Measurements from ENCODE around the gene MRC1. TPM values are rescaled to one million over a fixed set of nuclear protein-coding genes. Genes with fewer than 3 reads are reported as not detected.

MRC1 gene
- total RNA-seq, 2 donors from 2014 or later, result 0.09 TPM; not detected in 1

- no peaks in the 10 kb centered on the region for H3K4me1 ChIP-seq (ENCODE audit: control insufficient read depth, insufficient read depth, low read length)
- Mint-ChIP-seq H3K36me3 (ENCODE audit: low read depth) (no peaks in the 10 kb centered on the region), H3K27me3 (ENCODE audit: insufficient read depth) (no peaks in the 10 kb centered on the region), H3K27ac (no peak overlapping the region), H3K4me1 (no peaks in the 10 kb centered on the region), H3K9me3 (no peaks in the 10 kb centered on the region), H3K4me3 (no peak overlapping the region)
- no peak for TF ChIP-seq CTCF (conservative IDR thresholded peaks at IDR 0.05)
- H3K36me3 ChIP-seq (ENCODE audit: control insufficient read depth, insufficient read depth, low read length), result no peaks in the 10 kb centered on the region
- H3K9me3 ChIP-seq (ENCODE audit: control insufficient read depth, low read length), result no peaks in the 10 kb centered on the region
- WGBS, 2 experiments (ENCODE audit: insufficient coverage in 1 of 2, insufficient read length in 1 of 2), result 93 to 100% methylated on average over 1 to 2 of the region's 3 CpGs
- H3K27ac ChIP-seq (ENCODE audit: low read depth, low read length), result no peak overlapping the region
- no peak overlapping the region for H3K4me3 ChIP-seq (ENCODE audit: low read length)
- H3K9ac ChIP-seq (ENCODE audit: extremely low read depth, low read length, poor library complexity, severe bottlenecking), result no peak overlapping the region
- DNase-seq, result no peak
- H3K27me3 ChIP-seq (ENCODE audit: control insufficient read depth, insufficient read depth, low read length, poor library complexity, severe bottlenecking), result no peaks in the 10 kb centered on the region
These were observed 47.9 kb downstream of the MRC1 start for GRCh38 chr10:17857040-17857439.

- Histone ChIP-seq H3K9ac (ENCODE audit: extremely low read depth, low read length, poor library complexity, severe bottlenecking) (no peak overlapping the region), H3K9me3 (ENCODE audit: control insufficient read depth, low read length) (no peaks in the 10 kb centered on the region), H3K4me3 (ENCODE audit: low read length) (no peak overlapping the region), H3K27ac (ENCODE audit: low read depth, low read length) (no peak overlapping the region), H3K27me3 (ENCODE audit: control insufficient read depth, insufficient read depth, low read length, poor library complexity, severe bottlenecking) (no peaks in the 10 kb centered on the region), H3K4me1 (ENCODE audit: control insufficient read depth, insufficient read depth, low read length) (no peaks in the 10 kb centered on the region), H3K36me3 (ENCODE audit: control insufficient read depth, insufficient read depth, low read length) (no peaks in the 10 kb centered on the region)
- no peaks in the 10 kb centered on the region for H3K36me3 Mint-ChIP-seq (ENCODE audit: low read depth)
- H3K9me3 Mint-ChIP-seq, result no peaks in the 10 kb centered on the region
- no peak for TF ChIP-seq CTCF (conservative IDR thresholded peaks at IDR 0.05)
- H3K4me1 Mint-ChIP-seq, result no peaks in the 10 kb centered on the region
- H3K27ac Mint-ChIP-seq, result no peak overlapping the region
- H3K4me3 Mint-ChIP-seq, result no peak overlapping the region
- no peaks in the 10 kb centered on the region for H3K27me3 Mint-ChIP-seq (ENCODE audit: insufficient read depth)
- WGBS, 2 experiments (ENCODE audit: insufficient coverage in 1 of 2, insufficient read length in 1 of 2), result 88 to 91% methylated on average over 5 to 7 of the region's 8 CpGs
- DNase-seq, result no peak
These were observed 50.5 kb downstream of the MRC1 start for GRCh38 chr10:17859492-17860156.

- WGBS, 2 experiments (ENCODE audit: insufficient coverage in 1 of 2, insufficient read length in 1 of 2), result 91 to 100% methylated on average over 2 to 4 of the region's 5 CpGs
- no peaks in the 10 kb centered on the region for H3K9me3 Mint-ChIP-seq
- Histone ChIP-seq H3K27ac (ENCODE audit: low read depth, low read length) (no peak overlapping the region), H3K9me3 (ENCODE audit: control insufficient read depth, low read length) (no peaks in the 10 kb centered on the region), H3K9ac (ENCODE audit: extremely low read depth, low read length, poor library complexity, severe bottlenecking) (no peak overlapping the region), H3K4me3 (ENCODE audit: low read length) (no peak overlapping the region), H3K36me3 (ENCODE audit: control insufficient read depth, insufficient read depth, low read length) (no peaks in the 10 kb centered on the region), H3K27me3 (ENCODE audit: control insufficient read depth, insufficient read depth, low read length, poor library complexity, severe bottlenecking) (no peaks in the 10 kb centered on the region), H3K4me1 (ENCODE audit: control insufficient read depth, insufficient read depth, low read length) (no peaks in the 10 kb centered on the region)
- no peak for TF ChIP-seq CTCF (conservative IDR thresholded peaks at IDR 0.05)
- no peak for DNase-seq
- H3K27me3 Mint-ChIP-seq (ENCODE audit: insufficient read depth), result no peaks in the 10 kb centered on the region
- H3K4me1 Mint-ChIP-seq, result no peaks in the 10 kb centered on the region
- no peak overlapping the region for H3K27ac Mint-ChIP-seq
- no peak overlapping the region for H3K4me3 Mint-ChIP-seq
- H3K36me3 Mint-ChIP-seq (ENCODE audit: low read depth), result no peaks in the 10 kb centered on the region
These were observed 52.6 kb downstream of the MRC1 start for GRCh38 chr10:17861760-17862159.

Measured in endodermal cell (in vitro differentiated cells).